Loucy (cell line): Measurements from ENCODE around the gene HOMER3.
"Not testable (repeated sequence)": the region's sequence is repeated elsewhere in the genome, so short reads cannot be mapped to it uniquely, and the experiment has no call there.

Experiments used
- H2AFZ ChIP-seq: fragments of 200-600 bp; sonication (generic); 2 replicates; pipeline ENCODE4 v1.6.0; 2016; ENCODE audit warnings: antibody characterized with exemption, mild to moderate bottlenecking, low read length, moderate library complexity
- H3F3A ChIP-seq: fragments of 200-600 bp; 2 replicates; pipeline ENCODE4 v1.6.0; 2016; ENCODE audit warnings: antibody characterized with exemption, low read depth, mild to moderate bottlenecking
- H3K27me3 ChIP-seq: fragments of 200-600 bp; sonication (generic); 2 replicates; pipeline ENCODE4 v1.6.1; 2014; ENCODE audit warnings: low read length, mild to moderate bottlenecking; ENCODE audit not compliant: insufficient read depth, poor library complexity, severe bottlenecking
- H3K36me3 ChIP-seq: fragments of 200-600 bp; sonication (generic); 2 replicates; pipeline ENCODE4 v1.6.1; 2016; ENCODE audit warnings: low read length; ENCODE audit not compliant: insufficient read depth
- H3K4me1 ChIP-seq: fragments of 200-600 bp; sonication (generic); 2 replicates; pipeline ENCODE4 v1.5.1; 2014; ENCODE audit warnings: low read length, mild to moderate bottlenecking; ENCODE audit not compliant: insufficient read depth, poor library complexity, severe bottlenecking
- H3K4me2 ChIP-seq: fragments of 200-600 bp; sonication (generic); 2 replicates; pipeline ENCODE4 v1.6.0; 2014; ENCODE audit warnings: antibody characterized with exemption, low read length, low read depth, mild to moderate bottlenecking; ENCODE audit not compliant: poor library complexity, severe bottlenecking
- H3K4me3 ChIP-seq: fragments of 200-600 bp; sonication (generic); 2 replicates; pipeline ENCODE4 v1.5.1; 2014; ENCODE audit warnings: low read length, mild to moderate bottlenecking, mixed read lengths; ENCODE audit not compliant: poor library complexity, severe bottlenecking
- H3K79me2 ChIP-seq: fragments of 200-600 bp; sonication (generic); 2 replicates; pipeline ENCODE4 v1.6.1; 2014; ENCODE audit warnings: low read length; ENCODE audit not compliant: insufficient read depth
- H3K9ac ChIP-seq: fragments of 200-600 bp; sonication (generic); 2 replicates; pipeline ENCODE4 v1.6.0; 2014; ENCODE audit warnings: mild to moderate bottlenecking, low read depth, low read length, moderate library complexity; ENCODE audit not compliant: poor library complexity, severe bottlenecking
- H3K9me2 ChIP-seq: fragments of 200-600 bp; sonication (generic); replicated peaks from 2 replicates; pipeline ENCODE4 v1.6.1; 2016; ENCODE audit warnings: low read depth, low read length, mixed read lengths
- H3K9me3 ChIP-seq: fragments of 200-600 bp; sonication (generic); 2 replicates; pipeline ENCODE4 v1.6.1; 2014; ENCODE audit warnings: mild to moderate bottlenecking, antibody characterized with exemption, low read length, low read depth; ENCODE audit not compliant: insufficient read depth
- H4K20me1 ChIP-seq: fragments of 200-600 bp; sonication (generic); 2 replicates; pipeline ENCODE4 v1.6.0; 2014; ENCODE audit warnings: antibody characterized with exemption, low read length, mild to moderate bottlenecking; ENCODE audit not compliant: insufficient read depth, poor library complexity, severe bottlenecking
- EZH2phosphoT487 ChIP-seq: fragments of 200-600 bp; IDR thresholded peaks from 2 replicates; pipeline ENCODE4 v1.6.1; 2018; ENCODE audit warnings: antibody characterized with exemption, mild to moderate bottlenecking, moderate library complexity, borderline replicate concordance
- TF ChIP-seq, protein P1 (sequence below): fragments of 200-600 bp; sonication (generic); conservative IDR thresholded peaks from 2 replicates; pipeline ENCODE4 v1.5.1; 2014; ENCODE audit warnings: mild to moderate bottlenecking, antibody characterized with exemption, low read length

HOMER3 gene

DNA sequence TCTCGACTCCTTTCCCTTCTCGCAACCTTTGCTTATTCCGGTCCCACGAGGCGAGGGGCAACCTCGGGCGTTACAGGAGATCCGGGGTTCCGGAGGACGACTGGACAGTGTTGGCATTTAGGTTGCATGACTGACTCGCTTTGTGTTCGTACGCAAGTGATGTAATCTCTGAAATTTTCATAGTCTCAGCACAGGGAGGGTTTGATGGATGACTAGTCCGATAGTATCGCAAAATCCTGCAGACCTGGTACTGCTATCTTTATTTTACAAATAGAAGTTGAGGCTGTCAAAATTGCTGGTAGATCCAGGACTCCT lies 21.2 kb downstream of the HOMER3 start:
- Histone ChIP-seq H3K79me2 (peaks cover 62% of the 10 kb centered on the region), H3K27me3 (no peaks in the 10 kb centered on the region), H3K36me3 (peaks cover 25% of the 10 kb centered on the region; the same call in 1 of the 2 replicates), H4K20me1 (peaks cover 20% of the 10 kb centered on the region), H3K4me1 (peaks cover 3% of the 10 kb centered on the region), H2AFZ (peak overlapping the region; percentile 75), H3K9me3 (no peaks in the 10 kb centered on the region), H3K9ac (peak overlapping the region; percentile 80), H3K4me2 (peak overlapping the region; percentile 91), H3F3A (no peaks in the 10 kb centered on the region), H3K4me3 (peak overlapping the region; percentile 97), H3K9me2 (no peaks in the 10 kb centered on the region)
- TF ChIP-seq, protein P1, sequence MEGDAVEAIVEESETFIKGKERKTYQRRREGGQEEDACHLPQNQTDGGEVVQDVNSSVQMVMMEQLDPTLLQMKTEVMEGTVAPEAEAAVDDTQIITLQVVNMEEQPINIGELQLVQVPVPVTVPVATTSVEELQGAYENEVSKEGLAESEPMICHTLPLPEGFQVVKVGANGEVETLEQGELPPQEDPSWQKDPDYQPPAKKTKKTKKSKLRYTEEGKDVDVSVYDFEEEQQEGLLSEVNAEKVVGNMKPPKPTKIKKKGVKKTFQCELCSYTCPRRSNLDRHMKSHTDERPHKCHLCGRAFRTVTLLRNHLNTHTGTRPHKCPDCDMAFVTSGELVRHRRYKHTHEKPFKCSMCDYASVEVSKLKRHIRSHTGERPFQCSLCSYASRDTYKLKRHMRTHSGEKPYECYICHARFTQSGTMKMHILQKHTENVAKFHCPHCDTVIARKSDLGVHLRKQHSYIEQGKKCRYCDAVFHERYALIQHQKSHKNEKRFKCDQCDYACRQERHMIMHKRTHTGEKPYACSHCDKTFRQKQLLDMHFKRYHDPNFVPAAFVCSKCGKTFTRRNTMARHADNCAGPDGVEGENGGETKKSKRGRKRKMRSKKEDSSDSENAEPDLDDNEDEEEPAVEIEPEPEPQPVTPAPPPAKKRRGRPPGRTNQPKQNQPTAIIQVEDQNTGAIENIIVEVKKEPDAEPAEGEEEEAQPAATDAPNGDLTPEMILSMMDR = no peak
- TF ChIP-seq EZH2phosphoT487 = no peak

DNA sequence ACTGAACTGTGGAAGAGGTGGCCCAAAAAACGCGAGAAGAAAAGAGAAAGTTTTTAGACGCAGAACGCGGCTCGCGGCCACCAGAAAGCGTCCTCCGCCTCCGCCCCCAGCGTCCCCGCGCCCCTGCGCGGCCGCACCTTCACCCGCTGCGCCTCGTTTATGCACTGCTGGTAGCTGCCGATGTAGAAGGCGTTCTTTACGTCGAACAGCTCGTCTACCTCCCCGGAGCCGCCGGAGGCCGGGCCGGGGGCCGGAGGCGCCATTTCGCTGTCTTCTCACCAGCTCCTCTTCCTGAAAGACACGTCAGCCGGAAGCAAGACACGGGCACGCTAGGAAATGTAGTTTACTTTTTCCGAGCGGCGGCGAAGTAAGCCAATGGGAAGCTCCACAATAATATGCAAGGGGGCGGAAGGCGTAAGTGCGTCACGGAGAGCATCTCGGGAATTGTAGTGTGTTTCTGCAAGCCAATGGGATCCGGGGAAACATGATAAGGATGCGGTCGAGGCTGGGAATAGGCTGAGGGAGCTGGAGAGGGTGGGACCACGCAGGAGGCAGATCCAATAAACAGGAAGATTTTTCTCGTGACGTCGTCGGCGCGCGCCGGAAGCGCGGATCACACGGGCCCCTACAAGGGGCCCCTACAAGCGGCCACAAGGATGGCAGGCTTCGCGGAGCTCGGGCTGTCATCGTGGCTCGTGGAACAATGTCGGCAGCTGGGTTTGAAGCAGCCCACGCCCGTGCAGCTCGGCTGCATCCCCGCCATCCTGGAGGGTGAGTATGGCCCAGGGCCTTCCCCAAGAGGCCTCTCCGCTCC lies 21.7 kb downstream of the HOMER3 start, which contains the start of the genes COPE and DDX49:
Gene COPE, minus strand, starts transcription at position 302 of the 814 bp plus-strand sequence. Its CDS starts 39 bp downstream, at position 263.
Gene DDX49, plus strand, starts transcription at position 630 of the 814 bp plus-strand sequence. Its CDS starts 27 bp downstream, at position 657.
- H4K20me1 ChIP-seq = peaks cover 20% of the 10 kb centered on the region
- peak within 1 kb of the TSS; percentile 80 for H3K9ac ChIP-seq
- H3K9me3 ChIP-seq = no peaks in the 10 kb centered on the region
- H3K79me2 ChIP-seq = peaks cover 68% of the 10 kb centered on the region
- peaks cover 20% of the 10 kb centered on the region; the same call in 1 of the 2 replicates for H3K36me3 ChIP-seq
- no peak for TF ChIP-seq EZH2phosphoT487
- TF ChIP-seq, protein P1 = no peak
- no peaks in the 10 kb centered on the region for H3F3A ChIP-seq
- H2AFZ ChIP-seq = peak within 1 kb of the TSS; percentile 75
- H3K4me3 ChIP-seq = peak within 1 kb of the TSS; percentile 97
- peaks cover 3% of the 10 kb centered on the region for H3K4me1 ChIP-seq
- H3K4me2 ChIP-seq = peak within 1 kb of the TSS; percentile 91
- H3K9me2 ChIP-seq = no peaks in the 10 kb centered on the region
- no peaks in the 10 kb centered on the region for H3K27me3 ChIP-seq

DNA sequence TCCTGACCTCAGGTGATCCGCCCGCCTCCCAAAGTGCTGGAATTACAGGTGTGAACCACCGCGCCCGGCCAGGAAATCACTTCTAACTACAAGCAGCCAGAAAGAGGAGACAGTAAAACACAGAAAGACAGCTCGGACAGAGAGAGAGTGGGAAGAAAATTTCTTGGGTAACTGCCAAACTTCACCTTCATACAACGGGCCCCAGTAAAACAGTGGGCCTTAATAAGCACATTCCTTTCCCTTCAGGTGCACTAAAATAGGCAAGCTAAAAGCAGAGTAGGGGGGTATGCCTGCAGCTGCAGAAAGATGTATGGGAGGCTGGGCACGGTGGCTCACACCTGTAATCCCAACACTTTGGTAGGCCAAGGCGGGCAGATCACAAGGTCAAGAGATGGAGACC lies 23.4 kb downstream of the HOMER3 start:
- Histone ChIP-seq H3K4me3 (peak overlapping the region; percentile 88), H3K79me2 (peaks cover 83% of the 10 kb centered on the region), H3K4me2 (peak overlapping the region; percentile 85), H4K20me1 (peaks cover 20% of the 10 kb centered on the region)
- H3K9me2 ChIP-seq, H2AFZ ChIP-seq, H3K4me1 ChIP-seq, H3K36me3 ChIP-seq, H3K9me3 ChIP-seq, H3F3A ChIP-seq, H3K9ac ChIP-seq, H3K27me3 ChIP-seq: not testable (repeated sequence)
